ENCODE data around the gene SPRR1A.
"Not testable (repeated sequence)": the region's sequence is repeated elsewhere in the genome, so short reads cannot be mapped to it uniquely, and the experiment has no call there.

SPRR1A gene

DNA sequence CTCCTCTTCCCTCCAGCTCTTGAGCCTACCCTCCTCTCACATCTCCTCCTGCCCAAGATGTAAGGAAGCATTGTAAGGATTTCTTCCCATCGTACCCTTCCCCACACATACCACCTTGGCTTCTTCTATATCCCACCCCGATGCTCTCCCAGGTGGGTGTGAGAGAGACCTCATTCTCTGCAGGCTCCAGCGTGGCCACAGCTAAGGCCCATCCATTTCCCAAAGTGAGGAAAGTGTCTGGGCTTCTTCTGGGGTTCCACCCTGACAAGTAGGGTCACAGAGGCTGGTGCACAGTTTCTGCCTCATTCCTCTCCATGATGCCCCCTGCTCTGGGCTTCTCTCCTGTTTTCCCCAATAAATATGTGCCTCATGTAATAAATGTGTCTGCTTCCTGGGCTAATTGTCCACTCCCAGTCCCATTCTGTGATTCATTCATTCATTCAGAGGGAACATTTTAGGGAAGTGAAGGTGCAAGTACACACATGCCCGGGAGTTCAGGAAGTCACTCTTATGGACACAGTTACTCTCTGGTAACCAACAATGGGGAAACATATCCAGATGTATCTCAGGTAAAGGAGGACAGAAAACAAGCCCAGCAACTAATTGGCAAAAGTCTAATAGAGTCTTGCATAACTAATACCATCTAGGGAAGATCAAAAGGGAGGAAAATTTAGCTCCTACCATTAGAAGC lies 11.5 kb upstream of the SPRR1A start:
- no peak for DNase-seq (ENCODE audit: low spot score)

- DNase-seq (ENCODE audit: low spot score) = no peak
These were observed 7.2 kb upstream of the SPRR1A start for GRCh38 chr1:152976688-152977087.

- DNase-seq (ENCODE audit: low spot score) = no peak
These were observed 6.3 kb upstream of the SPRR1A start for GRCh38 chr1:152977614-152978013.

DNA sequence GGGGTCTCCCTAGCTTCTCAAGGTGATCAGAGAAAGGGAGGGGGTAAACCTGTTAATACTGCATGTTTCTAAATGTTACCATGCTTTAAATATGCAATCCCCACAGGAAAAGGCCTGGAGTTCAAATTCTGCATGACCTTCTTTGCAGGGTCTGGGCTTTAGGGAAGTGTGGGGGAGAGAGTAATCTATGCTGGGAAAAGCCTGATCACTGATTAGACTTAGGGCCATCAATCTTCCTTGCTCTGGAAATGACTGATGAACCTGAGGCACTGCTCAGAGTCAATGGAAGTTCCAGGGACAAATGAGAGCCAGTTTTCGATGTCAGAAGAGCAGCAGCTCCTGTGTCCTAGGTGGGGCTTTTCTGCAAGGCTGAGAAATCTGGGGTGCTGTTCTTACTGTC lies 3.2 kb upstream of the SPRR1A start:
- DNase-seq (ENCODE audit: low spot score) = no peak

GRCh38 chr1:152981146-152981871 lies 2.6 kb upstream of the SPRR1A start:
- no peak for DNase-seq (ENCODE audit: low spot score)

DNA sequence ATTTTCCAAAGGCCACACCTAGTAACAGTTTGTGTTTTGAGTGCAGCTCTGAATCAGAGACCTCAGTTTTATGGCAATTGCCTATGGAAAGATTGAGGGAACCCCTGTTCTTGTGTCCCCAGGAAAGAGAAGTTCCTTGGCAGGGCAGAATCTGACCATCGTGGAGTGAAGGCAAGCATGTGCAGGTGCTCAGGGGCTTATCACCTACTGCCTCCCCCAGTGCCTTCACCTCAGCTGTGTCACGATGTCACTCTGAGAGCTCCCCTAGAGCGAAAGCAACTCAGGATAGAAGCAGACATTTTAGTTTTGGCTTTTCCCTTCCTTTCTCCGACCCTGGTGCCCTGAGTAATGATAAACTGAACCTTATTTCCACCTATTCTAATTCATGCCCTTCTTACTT lies 1.8 kb upstream of the SPRR1A start:
- no peak for DNase-seq (ENCODE audit: low spot score)

- no peak for DNase-seq (ENCODE audit: low spot score)
These were observed 647 bp upstream of the SPRR1A start for GRCh38 chr1:152983234-152983633.

DNA sequence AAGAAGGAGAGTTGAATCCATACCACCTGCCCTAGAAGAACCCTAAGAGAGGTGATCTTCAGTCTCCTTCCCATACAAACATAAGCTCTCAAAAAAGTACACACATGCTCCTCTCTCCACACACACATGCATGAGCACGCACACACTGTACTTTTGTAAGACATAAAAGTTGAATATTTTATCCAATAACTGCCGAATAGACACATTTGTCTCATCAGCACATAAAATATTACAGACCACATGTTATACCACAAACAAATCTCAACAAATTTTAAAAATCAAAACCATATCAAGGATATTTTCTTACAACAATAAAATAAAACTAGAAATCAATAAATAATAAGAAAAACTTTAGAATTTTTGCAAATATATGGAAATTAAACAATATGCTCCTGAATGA lies 2.7 kb downstream of the SPRR1A start:
- DNase-seq (ENCODE audit: low spot score) = no peak

DNA sequence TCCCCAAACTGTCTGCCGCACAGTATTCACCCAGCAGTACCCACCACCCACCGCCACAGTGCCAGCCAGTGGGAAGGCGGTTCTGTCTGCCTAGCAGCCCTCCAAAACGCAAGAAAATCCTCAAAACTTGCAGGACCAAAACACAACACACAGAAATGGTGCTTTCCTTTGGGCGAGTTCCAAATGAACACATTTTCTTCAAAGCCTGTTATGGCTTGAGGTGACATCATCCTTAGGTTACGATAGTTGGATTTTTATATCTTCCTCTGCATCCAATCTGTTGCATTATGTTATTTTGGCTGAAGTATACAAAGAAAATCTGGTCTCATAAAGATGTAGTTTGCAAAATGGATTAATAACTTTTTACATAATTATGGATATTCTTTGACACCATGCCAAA lies 9.3 kb downstream of the SPRR1A start:
- no peak for DNase-seq (ENCODE audit: low spot score)

DNA sequence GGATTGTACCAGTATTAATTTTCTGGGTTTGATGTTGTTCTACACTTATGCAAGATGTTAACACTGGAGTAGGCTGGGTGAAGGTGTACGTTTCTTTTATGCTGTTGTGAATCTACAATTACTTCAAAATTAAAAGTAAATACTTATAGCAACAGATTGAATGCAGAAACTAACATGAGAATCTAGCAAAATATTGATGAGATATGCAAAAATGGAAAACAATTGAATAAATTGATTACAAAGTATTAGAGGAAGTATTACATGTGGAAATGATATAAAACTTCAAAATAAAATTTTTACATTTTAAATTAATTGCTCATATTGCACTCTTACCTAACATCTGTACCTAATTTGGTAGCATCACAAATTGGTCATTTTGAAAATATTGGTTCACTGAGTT lies 12.0 kb downstream of the SPRR1A start:
- DNase-seq (ENCODE audit: low spot score) = no peak

DNA sequence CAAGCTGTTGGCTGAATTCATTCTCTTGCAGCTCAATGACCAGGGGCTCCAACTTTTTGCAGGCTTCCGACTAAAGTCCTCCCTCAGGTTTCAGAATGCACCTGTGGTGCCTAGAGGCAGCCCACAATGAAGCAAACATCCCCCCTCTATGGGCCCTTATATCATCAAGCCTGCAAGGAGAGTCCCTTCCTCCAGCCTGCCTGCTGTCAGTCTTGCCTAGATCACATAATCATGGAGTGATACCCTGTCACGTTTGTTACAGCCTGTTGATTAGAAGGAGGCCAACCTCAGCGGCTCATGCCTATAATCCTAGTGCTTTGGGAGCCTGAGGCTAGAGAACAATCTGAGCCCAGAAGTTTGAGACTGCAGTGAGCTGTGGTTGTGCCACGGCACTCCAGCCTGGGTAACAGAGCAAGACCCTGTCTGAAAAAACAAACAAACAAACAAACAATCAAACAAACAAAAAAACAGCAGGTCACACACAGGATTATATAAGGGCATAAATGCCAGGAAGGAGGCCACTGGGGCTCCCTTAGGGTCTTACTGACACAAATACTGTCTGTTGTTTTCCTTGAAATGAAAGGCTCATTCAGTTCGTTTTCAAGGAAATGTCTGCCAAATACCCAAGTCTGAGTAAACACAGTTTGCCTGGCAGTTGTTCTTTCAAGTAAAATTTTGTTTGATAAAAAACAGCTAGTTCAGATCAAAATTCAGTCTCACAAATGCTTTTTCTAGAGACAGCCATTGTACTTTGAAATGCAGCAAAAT lies 12.9 kb downstream of the SPRR1A start:
- no peak for DNase-seq (ENCODE audit: low spot score)

- DNase-seq (ENCODE audit: low spot score) = no peak
These were observed 14.0 kb downstream of the SPRR1A start for GRCh38 chr1:152997901-152998300.

DNA sequence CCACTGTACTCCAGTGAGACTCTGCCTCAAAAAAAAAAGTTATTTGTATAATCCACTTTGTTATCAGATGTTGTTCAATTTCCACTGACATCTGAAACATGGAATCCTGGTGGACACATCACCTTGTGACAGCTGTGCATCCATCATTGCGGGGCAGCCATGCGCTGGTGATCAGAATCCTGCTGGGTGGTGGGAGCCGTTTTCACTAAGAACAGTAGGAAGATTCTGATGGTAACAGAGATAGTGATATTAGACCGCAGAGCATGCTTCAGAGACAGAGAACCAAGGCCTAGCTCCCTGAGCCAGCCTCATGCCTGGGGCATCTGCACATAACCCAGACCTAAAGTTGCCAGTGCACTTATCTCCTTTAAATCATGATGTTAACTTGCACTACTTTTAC lies 14.6 kb downstream of the SPRR1A start:
- no peak for DNase-seq (ENCODE audit: low spot score)

DNA sequence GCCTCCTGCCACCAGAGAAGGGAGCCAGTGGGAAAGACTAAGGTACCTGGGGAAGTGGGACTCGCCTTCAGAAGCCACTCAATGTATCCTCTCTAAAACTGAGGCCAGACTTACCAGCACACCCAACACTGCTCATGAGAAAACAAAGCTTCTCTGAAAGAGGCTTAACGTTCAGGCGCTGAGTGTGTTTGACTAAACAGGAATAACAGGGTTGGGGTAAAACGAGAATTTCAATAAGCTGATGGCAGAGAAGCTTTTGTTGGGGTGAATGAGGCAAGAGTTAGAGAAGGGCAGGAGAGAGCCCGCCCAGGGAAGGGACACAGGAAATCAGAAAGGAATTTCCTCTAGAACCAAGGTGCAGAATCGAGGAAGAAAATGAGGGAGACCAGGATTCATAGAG lies 15.9 kb downstream of the SPRR1A start:
- DNase-seq (ENCODE audit: low spot score) = no peak

DNA sequence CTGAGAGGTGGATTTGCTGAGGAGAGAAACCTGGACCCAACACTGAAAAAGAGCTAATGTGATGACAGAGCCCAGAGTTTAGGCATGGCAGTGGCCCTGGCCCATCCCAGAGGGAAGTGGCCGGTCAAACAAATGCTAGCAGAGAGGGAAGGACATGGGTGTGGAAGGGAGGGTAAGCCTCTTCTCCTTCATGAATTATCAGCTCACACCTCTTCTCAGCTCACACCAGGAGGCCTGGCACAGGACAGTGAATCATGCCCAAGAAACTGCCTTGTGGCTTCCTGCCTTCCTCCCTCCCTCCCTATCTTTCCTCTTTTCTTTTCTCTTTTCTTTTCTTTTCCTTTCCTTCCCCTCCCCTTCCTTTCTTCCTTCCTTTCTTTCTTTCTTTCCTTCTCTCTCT lies 16.4 kb downstream of the SPRR1A start:
- DNase-seq (ENCODE audit: low spot score) = no peak

GRCh38 chr1:153001382-153001781 lies 17.5 kb downstream of the SPRR1A start, which contains the start of gene SPRR3:
SPRR3 (plus strand) TSS chr1:153001749; CDS start chr1:153003021, 1,272 bp downstream.
- DNase-seq (ENCODE audit: low spot score) = no peak

- not testable (repeated sequence) for DNase-seq (ENCODE audit: low spot score)
These were observed 27.4 kb downstream of the SPRR1A start for GRCh38 chr1:153011235-153011758.

DNA sequence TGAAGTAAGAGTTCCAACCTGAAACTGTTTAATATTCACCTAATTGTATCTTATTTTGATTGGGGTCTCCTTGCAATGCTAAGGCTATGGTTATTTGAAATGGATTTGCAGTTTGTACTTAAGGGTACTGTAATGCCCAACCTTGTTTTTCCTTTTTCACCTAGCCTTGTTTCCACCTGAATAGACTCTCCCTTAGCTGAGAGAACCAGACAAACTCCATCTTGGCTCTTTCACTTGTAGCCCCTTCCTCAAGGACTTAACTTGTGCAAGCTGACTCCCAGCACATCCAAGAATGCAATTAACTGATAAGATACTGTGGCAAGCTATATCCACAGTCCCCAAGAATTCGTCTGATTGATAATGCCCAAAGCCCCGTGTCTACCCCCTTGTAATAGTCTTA lies 37.9 kb downstream of the SPRR1A start:
- not testable (repeated sequence) for DNase-seq (ENCODE audit: low spot score)

DNA sequence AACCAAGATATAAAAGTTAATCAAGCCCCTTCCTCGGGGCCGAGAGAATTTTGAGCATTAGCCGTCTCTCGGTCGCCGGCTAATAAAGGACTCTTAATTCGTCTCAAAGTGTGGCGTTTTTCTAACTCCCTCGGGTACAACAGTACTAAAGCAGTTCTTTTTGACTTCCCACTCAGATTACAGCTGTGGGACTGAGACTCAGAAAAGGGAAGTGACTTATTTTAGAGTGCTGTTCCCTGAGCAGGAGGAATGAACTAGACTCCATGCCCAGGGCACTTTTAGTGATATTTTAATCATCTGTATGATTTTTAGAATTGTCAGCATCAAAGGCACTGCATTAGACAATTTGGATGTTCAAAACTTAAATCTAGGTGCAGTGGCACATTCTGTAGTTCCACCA lies 38.5 kb downstream of the SPRR1A start:
- DNase-seq (ENCODE audit: low spot score) = not testable (repeated sequence)

GRCh38 chr1:153023109-153023508 lies 39.2 kb downstream of the SPRR1A start:
- no peak for DNase-seq (ENCODE audit: low spot score)

DNA sequence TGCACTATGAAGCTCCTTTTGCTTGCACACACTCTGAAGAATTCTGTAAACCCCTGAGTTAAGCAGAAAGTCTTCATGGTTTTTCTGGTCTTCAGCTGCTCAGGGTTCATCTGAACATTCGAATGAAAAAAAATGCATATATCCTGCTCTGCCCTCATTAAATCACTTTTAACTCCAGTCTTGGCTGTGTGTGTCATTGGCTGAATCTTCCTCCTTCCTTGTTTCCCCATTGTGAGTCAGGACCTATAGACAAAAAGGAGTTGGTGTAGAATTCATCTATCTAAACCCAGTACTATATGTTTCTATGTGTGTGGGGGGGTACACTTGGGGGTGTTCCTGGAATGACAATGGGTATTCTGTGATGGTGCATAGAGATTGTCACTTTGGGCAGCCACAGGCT lies 40.5 kb downstream of the SPRR1A start:
- DNase-seq (ENCODE audit: low spot score) = no peak

DNA sequence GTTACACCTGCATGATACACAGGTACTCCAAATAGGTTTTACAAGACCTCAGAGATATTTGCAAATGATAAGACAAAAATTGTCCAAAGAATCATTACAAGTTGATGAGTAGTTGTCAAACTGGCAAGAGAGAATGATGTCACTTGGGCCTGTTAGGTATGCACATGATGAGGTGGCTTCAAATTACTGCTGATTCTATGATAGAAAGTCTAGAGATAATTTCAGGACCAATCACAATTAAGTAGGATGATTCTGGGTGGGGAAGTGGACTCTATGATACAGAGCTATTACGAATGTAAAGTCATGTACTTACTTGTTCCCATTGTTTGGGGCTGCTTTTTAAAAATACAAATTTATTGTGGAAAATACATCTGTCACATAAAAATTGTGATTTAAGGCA lies 41.9 kb downstream of the SPRR1A start:
- no peak for DNase-seq (ENCODE audit: low spot score)

- DNase-seq (ENCODE audit: low spot score) = no peak
These were observed 44.9 kb downstream of the SPRR1A start for GRCh38 chr1:153028766-153029165.

All from germinal center (tissue), 1 donor.